Lower leg skin (tissue), 3 donors: ENCODE data around the gene PRKAA2.

Experiments used
- CTCF ChIP-seq, 3 donors: fragments of 450-650 bp; IDR thresholded peaks; one replicate each; pipeline ENCODE4 v1.5.1; 2016; ENCODE audit warnings: antibody characterized with exemption in 3 of 3, mild to moderate bottlenecking in 3 of 3, moderate library complexity in 2 of 3
- POLR2A ChIP-seq, 2 donors: fragments of 450-650 bp; IDR thresholded peaks; one replicate each; pipeline ENCODE4 v1.6.1; 2016 to 2017; ENCODE audit warnings: antibody characterized with exemption in 2 of 2, mild to moderate bottlenecking in 1 of 2, moderate library complexity in 1 of 2

GRCh38 chr1:56754708-56755479 is 109.8 kb downstream of the PRKAA2 start:
- TF ChIP-seq CTCF (IDR thresholded peaks at IDR 0.05) (no peak), POLR2A (IDR thresholded peaks at IDR 0.05) (no peak)
